ENCODE data around the gene ME2. TPM values are rescaled to one million over a fixed set of nuclear protein-coding genes. Genes with fewer than 3 reads are reported as not detected.
"Not testable (repeated sequence)": the region's sequence is repeated elsewhere in the genome, so short reads cannot be mapped to it uniquely, and the experiment has no call there.

ME2 gene
- total and polyA plus RNA-seq, 2 donors (not counting 1 experiment from before 2014, with no cell fraction given): 28.4 to 57.8 TPM

GRCh38 chr18:50992351-50992762 is 113.4 kb downstream of the ME2 start:
- ATAC-seq (ENCODE audit: low read depth): no peak
- POLR2A ChIA-PET: no interaction called here

DNA sequence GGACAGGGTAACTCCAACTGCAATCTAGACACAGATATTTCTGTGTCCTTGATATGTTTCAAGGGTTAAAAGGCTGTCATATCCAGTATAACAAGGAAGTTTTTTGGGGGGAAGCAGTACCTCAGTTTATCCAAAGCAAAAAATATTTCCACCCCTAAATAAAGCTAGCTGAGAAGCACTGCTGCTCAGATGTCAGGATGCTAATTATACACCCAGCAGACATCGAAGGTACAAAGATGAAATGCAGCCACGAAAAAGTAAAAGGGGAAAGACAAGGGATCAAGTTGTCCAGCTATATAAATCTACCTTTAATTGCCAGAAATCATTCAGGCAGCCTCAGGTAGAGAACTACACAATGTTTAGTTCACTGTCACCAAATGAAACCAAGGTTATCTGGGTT is 115.1 kb downstream of the ME2 start:
- no peak for DNase-seq
- H3K9me3 Mint-ChIP-seq (ENCODE audit: insufficient read depth): no peaks in the 10 kb centered on the region
- Histone ChIP-seq H3K4me1 (ENCODE audit: control insufficient read depth in 2 of 2, insufficient read depth in 2 of 2, low read length in 2 of 2) (no peaks in the 10 kb centered on the region), H3K4me2 (replicated peaks; ENCODE audit: low read depth, low read length, poor library complexity, severe bottlenecking) (no peak overlapping the region), H3K79me2 (ENCODE audit: control insufficient read depth, insufficient read depth, low read length) (no peaks in the 10 kb centered on the region), H3K9me3 (ENCODE audit: control extremely low read depth in 1 of 3, control insufficient read depth in 2 of 3, insufficient read depth in 1 of 3, low read length in 2 of 3) (peaks cover 0 to 3% (median 0%) of the 10 kb centered on the region in 3 donors), H3K9ac (ENCODE audit: low read length) (no peak overlapping the region), H3K4me3 (ENCODE audit: control extremely low read depth in 1 of 5, extremely low read depth in 1 of 5, insufficient read depth in 1 of 5, low read depth in 2 of 5, low read length in 4 of 5) (no peak overlapping the region), H4K20me1 (ENCODE audit: control insufficient read depth, insufficient read depth, low read length, poor library complexity, severe bottlenecking) (no peaks in the 10 kb centered on the region), H3K27me3 (replicated peaks in 1 of 4; ENCODE audit: control extremely low read depth in 1 of 4, control insufficient read depth in 3 of 4, insufficient read depth in 4 of 4, low read length in 3 of 4) (no peaks in the 10 kb centered on the region), H3K36me3 (replicated peaks in 1 of 2; ENCODE audit: control extremely low read depth in 1 of 2, control insufficient read depth in 1 of 2, extremely low read depth in 1 of 2, insufficient read depth in 2 of 2, low read length in 1 of 2) (no peaks in the 10 kb centered on the region), H2AFZ (ENCODE audit: insufficient read depth, low read depth, low read length, poor library complexity, severe bottlenecking) (no peak overlapping the region), H3K27ac (ENCODE audit: low read length in 2 of 2) (no peak overlapping the region)
- CTCF ChIA-PET: no interaction called here
- no peak for ATAC-seq (ENCODE audit: low read depth)
- intact Hi-C loops (cut with micrococcal nuclease): no loop called here
- POLR2A ChIA-PET: no interaction called here
- no peak overlapping the region for H3K4me3 Mint-ChIP-seq
- no peak overlapping the region for H3K27ac Mint-ChIP-seq
- 100% methylated on average over 1 of the region's 2 CpGs for WGBS (ENCODE audit: insufficient coverage)
- H3K27me3 Mint-ChIP-seq: no peaks in the 10 kb centered on the region
- no peaks in the 10 kb centered on the region for H3K4me1 Mint-ChIP-seq
- TF ChIP-seq, protein P1, sequence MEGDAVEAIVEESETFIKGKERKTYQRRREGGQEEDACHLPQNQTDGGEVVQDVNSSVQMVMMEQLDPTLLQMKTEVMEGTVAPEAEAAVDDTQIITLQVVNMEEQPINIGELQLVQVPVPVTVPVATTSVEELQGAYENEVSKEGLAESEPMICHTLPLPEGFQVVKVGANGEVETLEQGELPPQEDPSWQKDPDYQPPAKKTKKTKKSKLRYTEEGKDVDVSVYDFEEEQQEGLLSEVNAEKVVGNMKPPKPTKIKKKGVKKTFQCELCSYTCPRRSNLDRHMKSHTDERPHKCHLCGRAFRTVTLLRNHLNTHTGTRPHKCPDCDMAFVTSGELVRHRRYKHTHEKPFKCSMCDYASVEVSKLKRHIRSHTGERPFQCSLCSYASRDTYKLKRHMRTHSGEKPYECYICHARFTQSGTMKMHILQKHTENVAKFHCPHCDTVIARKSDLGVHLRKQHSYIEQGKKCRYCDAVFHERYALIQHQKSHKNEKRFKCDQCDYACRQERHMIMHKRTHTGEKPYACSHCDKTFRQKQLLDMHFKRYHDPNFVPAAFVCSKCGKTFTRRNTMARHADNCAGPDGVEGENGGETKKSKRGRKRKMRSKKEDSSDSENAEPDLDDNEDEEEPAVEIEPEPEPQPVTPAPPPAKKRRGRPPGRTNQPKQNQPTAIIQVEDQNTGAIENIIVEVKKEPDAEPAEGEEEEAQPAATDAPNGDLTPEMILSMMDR (IDR thresholded peaks at IDR 0.05): no peak
- no peak for TF ChIP-seq EZH2 (IDR thresholded peaks at IDR 0.05; ENCODE audit: borderline replicate concordance, insufficient read depth, low read depth, low read length, poor library complexity, severe bottlenecking)

More at GRCh38 chr18:50992351-50992762, 113.4 kb downstream of the ME2 start:
- no peaks in the 10 kb centered on the region for H3K79me2 ChIP-seq (ENCODE audit: control insufficient read depth, insufficient read depth, low read length)
- Mint-ChIP-seq H3K27ac (no peak overlapping the region), H3K27me3 (no peaks in the 10 kb centered on the region), H3K4me1 (no peaks in the 10 kb centered on the region), H3K4me3 (no peak overlapping the region), H3K9me3 (ENCODE audit: insufficient read depth) (no peaks in the 10 kb centered on the region)
- no peak overlapping the region for H2AFZ ChIP-seq (ENCODE audit: insufficient read depth, low read depth, low read length, poor library complexity, severe bottlenecking)
- H3K27ac ChIP-seq (ENCODE audit: low read length in 2 of 2): no peak overlapping the region
- H4K20me1 ChIP-seq (ENCODE audit: control insufficient read depth, insufficient read depth, low read length, poor library complexity, severe bottlenecking): no peaks in the 10 kb centered on the region
- WGBS (ENCODE audit: insufficient coverage): 94% methylated on average over 3 of the region's 3 CpGs
- TF ChIP-seq, protein P1 (IDR thresholded peaks at IDR 0.05): no peak
- TF ChIP-seq EZH2 (IDR thresholded peaks at IDR 0.05; ENCODE audit: borderline replicate concordance, insufficient read depth, low read depth, low read length, poor library complexity, severe bottlenecking): no peak
- H3K4me1 ChIP-seq (ENCODE audit: control insufficient read depth in 2 of 2, insufficient read depth in 2 of 2, low read length in 2 of 2): no peaks in the 10 kb centered on the region
- H3K27me3 ChIP-seq (replicated peaks in 1 of 4; ENCODE audit: control extremely low read depth in 1 of 4, control insufficient read depth in 3 of 4, insufficient read depth in 4 of 4, low read length in 3 of 4): no peaks in the 10 kb centered on the region
- no peak overlapping the region for H3K9ac ChIP-seq (ENCODE audit: low read length)
- H3K9me3 ChIP-seq (ENCODE audit: control extremely low read depth in 1 of 3, control insufficient read depth in 2 of 3, insufficient read depth in 1 of 3, low read length in 2 of 3): no peaks in the 10 kb centered on the region
- H3K36me3 ChIP-seq (replicated peaks in 1 of 2; ENCODE audit: control extremely low read depth in 1 of 2, control insufficient read depth in 1 of 2, extremely low read depth in 1 of 2, insufficient read depth in 2 of 2, low read length in 1 of 2): peaks cover 3 to 5% of the 10 kb centered on the region in 2 experiments
- intact Hi-C loops (cut with micrococcal nuclease): no loop called here
- no peak overlapping the region for H3K4me2 ChIP-seq (replicated peaks; ENCODE audit: low read depth, low read length, poor library complexity, severe bottlenecking)
- CTCF ChIA-PET: no interaction called here
- no peak overlapping the region for H3K4me3 ChIP-seq (ENCODE audit: control extremely low read depth in 1 of 5, extremely low read depth in 1 of 5, insufficient read depth in 1 of 5, low read depth in 2 of 5, low read length in 4 of 5)
- no peak for DNase-seq

DNA sequence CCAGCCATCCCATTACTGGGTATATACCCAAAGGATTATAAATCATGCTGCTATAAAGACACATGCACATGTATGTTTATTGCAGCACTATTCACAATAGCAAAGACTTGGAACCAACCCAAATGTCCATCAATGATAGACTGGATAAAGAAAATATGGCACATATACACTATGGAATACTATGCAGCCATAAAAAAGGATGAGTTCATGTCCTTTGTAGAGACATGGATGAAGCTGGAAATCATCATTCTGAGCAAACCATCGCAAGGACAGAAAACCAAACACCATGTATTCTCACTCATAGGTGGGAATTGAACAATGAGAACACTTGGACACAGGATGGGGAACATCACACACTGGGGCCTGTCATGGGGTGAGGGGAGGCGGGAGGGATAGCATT is 124.3 kb downstream of the ME2 start:
- H3K4me3 ChIP-seq (ENCODE audit: control extremely low read depth in 1 of 5, extremely low read depth in 1 of 5, insufficient read depth in 1 of 5, low read depth in 2 of 5, low read length in 4 of 5); H3K4me1 ChIP-seq (ENCODE audit: control insufficient read depth in 2 of 2, insufficient read depth in 2 of 2, low read length in 2 of 2); H3K4me1 Mint-ChIP-seq; H3K9me3 ChIP-seq (ENCODE audit: control extremely low read depth in 1 of 3, control insufficient read depth in 2 of 3, insufficient read depth in 1 of 3, low read length in 2 of 3); H4K20me1 ChIP-seq (ENCODE audit: control insufficient read depth, insufficient read depth, low read length, poor library complexity, severe bottlenecking); H3K27me3 ChIP-seq (replicated peaks in 1 of 4; ENCODE audit: control extremely low read depth in 1 of 4, control insufficient read depth in 3 of 4, insufficient read depth in 4 of 4, low read length in 3 of 4); intact Hi-C loops (cut with micrococcal nuclease); CTCF ChIA-PET; H3K4me3 Mint-ChIP-seq; H3K9me3 Mint-ChIP-seq (ENCODE audit: insufficient read depth); H3K27ac ChIP-seq (ENCODE audit: low read length in 2 of 2); H3K36me3 ChIP-seq (replicated peaks in 1 of 2; ENCODE audit: control extremely low read depth in 1 of 2, control insufficient read depth in 1 of 2, extremely low read depth in 1 of 2, insufficient read depth in 2 of 2, low read length in 1 of 2); H3K27ac Mint-ChIP-seq; H3K9ac ChIP-seq (ENCODE audit: low read length); DNase-seq; ATAC-seq (ENCODE audit: low read depth); H3K27me3 Mint-ChIP-seq; POLR2A ChIA-PET; H2AFZ ChIP-seq (ENCODE audit: insufficient read depth, low read depth, low read length, poor library complexity, severe bottlenecking); H3K79me2 ChIP-seq (ENCODE audit: control insufficient read depth, insufficient read depth, low read length); H3K4me2 ChIP-seq (replicated peaks; ENCODE audit: low read depth, low read length, poor library complexity, severe bottlenecking): not testable (repeated sequence)
- no CpG with 5 or more reads among the region's 2 CpGs for WGBS (ENCODE audit: insufficient coverage)

All from B cell (primary cell).